Heart left ventricle (tissue), 13 donors: Measurements from ENCODE around the gene DUSP1.

Experiments
- CTCF ChIP-seq, 12 donors: fragments of 200-600 bp; sonication (generic) in 4 of 12; IDR thresholded peaks; one replicate each; pipeline versions ENCODE4 v1.5.0 to v1.8.0; 2018 to 2022; ENCODE audit warnings: antibody characterized with exemption in 12 of 12, mild to moderate bottlenecking in 5 of 12
- POLR2A ChIP-seq, 2 donors: fragments of 450-650 bp; IDR thresholded peaks; one replicate each; pipeline ENCODE4 v1.6.1; 2017; ENCODE audit warnings: antibody characterized with exemption in 2 of 2, mild to moderate bottlenecking in 2 of 2, moderate library complexity in 2 of 2
- donor health status: ischemic (EF 13 %, LVEDD 7.1; RV severe dilation, severe dysfunction).
- donor health status: DM: no; HTN: yes; CAD: no.
- donor health status: DM: no; HTN: no; CAD: no.
- donor health status: ischemic (EF 25% LVEDD 6.9; RV normal size, moderate dysfunction).
- donor health status: ischemic (EF 25% LVEDD 5.7; RV mildly dilated, moderate dysfunction).
- donor health status: ischemic (EF 35%, LVEDD 5.7; RV mildly dilated, moderate dysfunction).
- donor health status: nonischemic (EF 11% LVEDD 7.7; RV severe dilation, severe dysfunction).
- donor health status: DM: yes; HTN: yes; CAD: no.
- donor health status: PGD.
- donor health status: ischemic (EF 29% LVEDD 5.4; RV normal size, mild dysfunction).
- donor health status: nonischemic (EF 23%, LVEDD 6.1; RV moderate dilation, normal function).

- TF ChIP-seq CTCF (IDR thresholded peaks at IDR 0.05): no peak
- TF ChIP-seq POLR2A (IDR thresholded peaks at IDR 0.05): no peak
Measured at GRCh38 chr5:172788771-172789686, 18.0 kb upstream of the DUSP1 start.
